Measurements from ENCODE around the gene SRSF6. TPM values are rescaled to one million over a fixed set of nuclear protein-coding genes. Genes with fewer than 3 reads are reported as not detected.

SRSF6 gene
- total and polyA plus RNA-seq, 10 of the 15 experiments (the other 5 are each of a cell fraction or from before 2014, with no cell fraction given), result 57.2 to 191 (median 108) TPM

DNA sequence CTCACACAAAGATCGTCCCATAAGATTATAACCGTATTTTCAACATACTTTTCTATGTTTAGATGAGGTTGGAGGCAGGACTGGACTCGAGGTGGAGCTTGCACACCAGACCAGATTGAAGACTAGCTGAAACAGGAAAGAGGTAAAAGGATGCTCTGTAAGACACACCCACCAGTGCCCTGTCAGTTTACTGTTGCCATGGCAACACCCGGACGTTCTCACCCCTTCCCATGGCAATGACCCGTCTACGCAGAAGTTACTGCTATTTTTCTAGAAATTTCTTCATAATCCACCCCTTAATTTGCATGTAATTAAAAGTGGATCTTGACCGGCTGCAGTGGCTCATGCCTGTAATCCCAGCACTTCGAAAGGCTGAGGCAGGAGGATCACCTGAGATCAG lies 13.6 kb upstream of the SRSF6 start:
- CTCF ChIA-PET, result interaction anchor here (1.1 kb wide), 1 partner anchor 746 kb away, joined by 3 read pairs; no protein-coding TSS in a partner anchor
- in situ Hi-C loops (cut with MboI), result no loop called here
- no peaks in the 10 kb centered on the region; the same call in 1 of the 3 replicates for H3K9me3 ChIP-seq (replicated peaks; ENCODE audit: control insufficient read depth, insufficient read depth, low read length)

GRCh38 chr20:43446361-43446879 lies 11.3 kb upstream of the SRSF6 start:
- RAD21 ChIA-PET (ENCODE audit: unreplicated experiment), result interaction anchor here (0.7 kb wide), 1 partner anchor 1070 kb away, joined by 3 read pairs; no protein-coding TSS in a partner anchor
- POLR2A ChIA-PET, result no interaction called here
- CTCF ChIA-PET, result interaction anchor here (1.5 to 1.6 kb wide), 2 partner anchors 10 to 743 kb away, joined by 4 to 5 read pairs; no protein-coding TSS in a partner anchor
- SMC1A ChIA-PET (ENCODE audit: uncharacterized antibody, unreplicated experiment), result interaction anchor here (1.9 kb wide), 1 partner anchor 246 kb away, joined by 5 read pairs; no protein-coding TSS in a partner anchor
- no peaks in the 10 kb centered on the region for H3K79me2 ChIP-seq (ENCODE audit: control insufficient read depth, insufficient read depth, low read length)
- FAIRE-seq (no peak), ATAC-seq (no peak), DNase-seq (ENCODE audit: low read depth, low spot score) (no peak)
- H3K27me3 ChIP-seq (replicated peaks in 1 of 2; ENCODE audit: control insufficient read depth in 2 of 2, insufficient read depth in 2 of 2, low read length in 1 of 2), result no peaks in the 10 kb centered on the region
- H3K4me2 ChIP-seq (ENCODE audit: control insufficient read depth, insufficient read depth), result no peak overlapping the region
- H3K4me1 ChIP-seq (ENCODE audit: control insufficient read depth, insufficient read depth, low read length), result no peaks in the 10 kb centered on the region
- no peaks in the 10 kb centered on the region; the same call in 2 of the 3 replicates for H3K9me3 ChIP-seq (replicated peaks; ENCODE audit: control insufficient read depth, insufficient read depth, low read length)
- intact Hi-C loops (cut with micrococcal nuclease; ENCODE audit: unreplicated experiment), result loop anchor here (5.0 kb wide), 1 partner anchor 246 kb away; no protein-coding TSS in a partner anchor
- 12% methylated on average over 6 of the region's 6 CpGs for WGBS (ENCODE audit: insufficient coverage, insufficient replicate concordance, low lambda C conversion rate, missing lambda C conversion rate)
- no TSS peak for BruUV-seq (replicated peaks)
- no peak overlapping the region for H3K9ac ChIP-seq (ENCODE audit: control insufficient read depth, insufficient read depth, low read length)
- H3K36me3 ChIP-seq (ENCODE audit: control insufficient read depth in 2 of 2, insufficient read depth in 2 of 2, low read length in 1 of 2), result no peaks in the 10 kb centered on the region
- H3K27ac ChIP-seq (ENCODE audit: control insufficient read depth, insufficient read depth), result no peak overlapping the region
- no peaks in the 10 kb centered on the region for H4K20me1 ChIP-seq (ENCODE audit: control insufficient read depth, insufficient read depth)
- H2AFZ ChIP-seq (ENCODE audit: control insufficient read depth, low read depth, low read length), result no peak overlapping the region
- no peak overlapping the region for H3K4me3 ChIP-seq
- in situ Hi-C loops (cut with MboI), result no loop called here
- no peak for TF ChIP-seq SREBF1 (IDR thresholded peaks at IDR 0.05; ENCODE audit: low read length)
- no peak for TF ChIP-seq EZH2 (IDR thresholded peaks at IDR 0.05; ENCODE audit: borderline replicate concordance, control insufficient read depth, low read depth, low read length)
- TF ChIP-seq MAX (IDR thresholded peaks at IDR 0.05; ENCODE audit: low read depth, low read length), result no peak
- TF ChIP-seq HDAC6 (IDR thresholded peaks at IDR 0.05; ENCODE audit: unreplicated experiment), result no peak
- no peak for TF ChIP-seq ZSCAN29 (IDR thresholded peaks at IDR 0.05)
- TF ChIP-seq SUPT20H (IDR thresholded peaks at IDR 0.05; ENCODE audit: borderline replicate concordance, control insufficient read depth, low read depth, low read length), result no peak
- TF ChIP-seq MYC (IDR thresholded peaks at IDR 0.05; ENCODE audit: insufficient read depth, insufficient read length, insufficient replicate concordance, low read length, severe bottlenecking), result no peak
- no peak for TF ChIP-seq HCFC1 (IDR thresholded peaks at IDR 0.05; ENCODE audit: low read length)

More for the DNA sequence above, 13.6 kb upstream of the SRSF6 start:
- BruUV-seq (replicated peaks), result no TSS peak
- Histone ChIP-seq H3K4me1 (ENCODE audit: control insufficient read depth, insufficient read depth, low read length) (peaks cover 3% of the 10 kb centered on the region), H3K4me2 (ENCODE audit: control insufficient read depth, insufficient read depth) (no peak overlapping the region), H3K36me3 (ENCODE audit: control insufficient read depth in 2 of 2, insufficient read depth in 2 of 2, low read length in 1 of 2) (no peaks in the 10 kb centered on the region), H3K9ac (ENCODE audit: control insufficient read depth, insufficient read depth, low read length) (no peak overlapping the region), H4K20me1 (ENCODE audit: control insufficient read depth, insufficient read depth) (no peaks in the 10 kb centered on the region), H3K27ac (ENCODE audit: control insufficient read depth, insufficient read depth) (no peak overlapping the region), H3K27me3 (replicated peaks in 1 of 2; ENCODE audit: control insufficient read depth in 2 of 2, insufficient read depth in 2 of 2, low read length in 1 of 2) (no peaks in the 10 kb centered on the region), H3K4me3 (no peak overlapping the region), H2AFZ (ENCODE audit: control insufficient read depth, low read depth, low read length) (no peak overlapping the region), H3K79me2 (ENCODE audit: control insufficient read depth, insufficient read depth, low read length) (no peaks in the 10 kb centered on the region)
- TF ChIP-seq PKNOX1 (IDR thresholded peaks at IDR 0.05), result peak; percentile 56
- no peak for TF ChIP-seq SMARCA5 (IDR thresholded peaks at IDR 0.05)
- peak; percentile 59; the same call in 1 of the 2 replicates for TF ChIP-seq BMI1 (IDR thresholded peaks at IDR 0.05; ENCODE audit: borderline replicate concordance)
- ChIA-PET RAD21 (ENCODE audit: unreplicated experiment) (interaction anchor here (0.6 kb wide), 1 partner anchor 396 kb away, joined by 3 read pairs; no protein-coding TSS in a partner anchor), POLR2A (no interaction called here), SMC1A (ENCODE audit: uncharacterized antibody, unreplicated experiment) (no interaction called here)
- 66% methylated on average over 9 of the region's 9 CpGs for WGBS (ENCODE audit: insufficient coverage, insufficient replicate concordance, low lambda C conversion rate, missing lambda C conversion rate)
- intact Hi-C loops (cut with micrococcal nuclease; ENCODE audit: unreplicated experiment), result no loop called here
- FAIRE-seq (no peak), ATAC-seq (no peak), DNase-seq (ENCODE audit: low read depth, low spot score) (no peak)
